Hippocampal formation (tissue), 2 donors: Measurements from ENCODE around the gene CLCN1.

ENCODE experiments used
- DNase-seq, 2 donors: peaks; one replicate each; lab custom pipeline; 2025; lab: John Stamatoyannopoulos, UW

The CLCN1 gene

GRCh38 chr7:143295870-143296269, 20.0 kb upstream of the CLCN1 start:
- DNase-seq, result no peak

GRCh38 chr7:143296686-143297085, 19.2 kb upstream of the CLCN1 start:
- no peak for DNase-seq

GRCh38 chr7:143299346-143299745, 16.6 kb upstream of the CLCN1 start:
- no peak for DNase-seq

- no peak for DNase-seq
These were observed 16.1 kb upstream of the CLCN1 start for GRCh38 chr7:143299840-143300239.

GRCh38 chr7:143300959-143301935, 14.7 kb upstream of the CLCN1 start:
- no peak for DNase-seq

GRCh38 chr7:143303733-143304132, 12.2 kb upstream of the CLCN1 start:
- no peak for DNase-seq

- DNase-seq, result no peak
These were observed 11.0 kb upstream of the CLCN1 start for GRCh38 chr7:143304938-143305337.

- peak; percentile 42 to 50 for DNase-seq
These were observed 10.4 kb upstream of the CLCN1 start for GRCh38 chr7:143305423-143306070.

GRCh38 chr7:143308632-143309031, 7.3 kb upstream of the CLCN1 start:
- DNase-seq, result no peak

GRCh38 chr7:143314127-143314526, 1.8 kb upstream of the CLCN1 start:
- DNase-seq, result no peak

GRCh38 chr7:143316492-143316891, 581 bp downstream of the CLCN1 start:
- no peak for DNase-seq

- DNase-seq, result no peak
These were observed 2.8 kb downstream of the CLCN1 start for GRCh38 chr7:143318661-143319060.

- DNase-seq, result no peak
These were observed 4.7 kb downstream of the CLCN1 start for GRCh38 chr7:143320620-143321019.

GRCh38 chr7:143321242-143321641, 5.3 kb downstream of the CLCN1 start:
- no peak for DNase-seq

- peak in 1 of 2 donors; percentile 23 for DNase-seq
These were observed 5.8 kb downstream of the CLCN1 start for GRCh38 chr7:143321734-143322133.

GRCh38 chr7:143322760-143323633, 7.1 kb downstream of the CLCN1 start:
- DNase-seq, result no peak

GRCh38 chr7:143323653-143324052, 7.7 kb downstream of the CLCN1 start:
- DNase-seq, result no peak

GRCh38 chr7:143325240-143325639, 9.3 kb downstream of the CLCN1 start:
- DNase-seq, result no peak

- no peak for DNase-seq
These were observed 12.0 kb downstream of the CLCN1 start for GRCh38 chr7:143327903-143328302.

GRCh38 chr7:143329471-143330170, 13.7 kb downstream of the CLCN1 start:
- no peak for DNase-seq

- DNase-seq, result no peak
These were observed 15.4 kb downstream of the CLCN1 start for GRCh38 chr7:143331179-143331801.
